Stimulated activated CD8-positive, alpha-beta memory T cell treated with anti-CD3 and anti-CD28 coated beads, Interleukin-12 subunit alpha, Interleukin-12 subunit beta, amount 100 ng/mL, for 1 hour (primary cell): ENCODE results near the gene DOK6.
"Not testable (repeated sequence)": the region's sequence is repeated elsewhere in the genome, so short reads cannot be mapped to it uniquely, and the experiment has no call there.

Source experiments
- DNase-seq: peaks from one replicate; pipeline ENCODE4 v3.0.0-alpha.2; 2020; ENCODE audit warnings: low read depth

Gene DOK6

DNA sequence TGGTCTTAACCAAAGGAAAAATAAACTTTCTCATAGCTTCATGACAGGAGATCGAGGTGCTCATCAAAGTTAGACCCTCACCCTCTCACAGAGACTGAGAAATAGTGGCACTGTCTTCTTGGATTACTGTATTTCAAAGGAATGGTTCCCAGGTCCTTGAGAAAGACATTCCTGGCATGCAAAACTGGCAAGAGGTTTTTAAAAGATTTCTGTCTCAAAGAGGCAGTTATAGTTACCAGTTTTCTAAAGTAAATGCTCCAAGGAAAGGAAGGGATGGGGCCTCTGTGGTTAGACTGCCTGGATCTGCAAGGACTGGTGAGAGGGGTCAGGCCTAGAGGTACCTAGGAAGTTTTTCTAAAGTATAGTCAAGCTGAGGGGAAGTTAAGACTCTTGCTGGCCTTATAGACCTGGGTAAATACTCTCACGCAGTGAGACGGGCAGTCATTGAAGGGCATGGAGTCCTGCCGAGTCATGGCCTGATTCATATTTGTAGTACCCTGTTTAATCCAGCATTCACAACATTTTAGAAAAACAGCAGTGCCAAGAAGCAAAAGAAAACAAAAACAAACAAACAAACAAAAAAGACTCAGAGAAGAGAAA is 226.1 kb downstream of the DOK6 start:
- DNase-seq: no peak

DNA sequence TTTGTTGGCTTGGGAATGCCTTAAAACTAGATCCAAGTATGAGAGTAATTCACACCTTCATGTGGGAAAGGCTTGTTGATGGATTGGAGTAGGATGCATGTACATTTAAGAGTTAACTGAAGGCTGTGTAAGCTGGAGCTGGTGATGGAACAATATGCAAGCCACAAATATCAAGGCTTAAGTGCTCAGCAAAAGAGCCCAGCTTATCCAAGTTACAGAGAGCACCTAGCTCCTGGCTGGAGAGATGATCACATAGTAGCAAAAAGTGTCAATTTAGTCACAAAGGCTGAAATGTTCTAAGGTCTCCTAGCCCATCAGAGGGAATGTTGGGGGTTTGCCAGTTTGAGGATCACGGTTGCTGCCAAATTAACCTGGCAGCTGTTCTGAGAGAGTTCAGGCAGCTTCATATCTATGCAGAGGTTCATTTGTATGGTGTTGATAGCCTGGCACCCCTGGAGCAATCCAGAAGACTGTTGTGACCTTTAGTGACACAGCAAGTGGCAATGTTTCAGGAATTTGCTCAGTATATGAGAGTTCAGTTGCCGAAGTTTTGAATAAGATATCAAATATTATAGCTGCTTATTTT is 228.2 kb downstream of the DOK6 start:
- DNase-seq: no peak

DNA sequence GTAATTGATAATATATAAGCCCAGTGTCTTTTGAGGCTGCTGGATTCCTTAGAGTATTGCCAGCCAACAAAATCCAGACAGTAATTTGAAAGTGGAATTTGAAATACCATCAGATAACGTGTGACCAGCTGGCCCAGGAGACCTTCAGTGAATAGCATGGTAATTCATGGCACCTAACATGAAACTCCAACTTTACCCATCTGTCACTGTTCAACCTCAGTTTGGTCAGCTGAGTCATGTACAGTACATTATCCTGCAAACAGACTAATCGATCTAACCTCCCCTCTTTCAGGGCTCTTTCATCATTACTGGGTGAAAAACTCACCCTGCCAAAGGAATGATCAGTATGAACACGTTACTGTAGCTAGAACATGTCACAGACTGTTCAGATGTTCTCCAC is 230.6 kb downstream of the DOK6 start:
- no peak for DNase-seq

DNA sequence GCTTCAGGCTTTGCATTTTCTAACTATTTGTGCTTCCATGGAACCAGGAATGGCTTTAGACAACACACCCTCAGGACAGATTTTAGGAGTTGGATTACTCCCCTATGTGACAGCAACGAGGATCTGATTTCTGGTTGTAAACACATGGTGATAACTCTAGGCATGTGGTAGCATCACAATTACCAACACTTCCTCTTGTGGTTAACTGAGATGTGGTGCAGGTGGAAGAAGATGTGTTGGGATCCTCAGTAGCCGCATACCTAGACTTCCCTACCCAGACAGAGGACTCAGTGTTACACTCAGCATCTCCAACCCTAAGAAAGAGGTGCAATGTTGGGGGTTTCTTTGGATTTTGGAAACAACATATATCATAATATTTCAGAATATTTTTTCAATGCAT is 234.8 kb downstream of the DOK6 start:
- DNase-seq: no peak

DNA sequence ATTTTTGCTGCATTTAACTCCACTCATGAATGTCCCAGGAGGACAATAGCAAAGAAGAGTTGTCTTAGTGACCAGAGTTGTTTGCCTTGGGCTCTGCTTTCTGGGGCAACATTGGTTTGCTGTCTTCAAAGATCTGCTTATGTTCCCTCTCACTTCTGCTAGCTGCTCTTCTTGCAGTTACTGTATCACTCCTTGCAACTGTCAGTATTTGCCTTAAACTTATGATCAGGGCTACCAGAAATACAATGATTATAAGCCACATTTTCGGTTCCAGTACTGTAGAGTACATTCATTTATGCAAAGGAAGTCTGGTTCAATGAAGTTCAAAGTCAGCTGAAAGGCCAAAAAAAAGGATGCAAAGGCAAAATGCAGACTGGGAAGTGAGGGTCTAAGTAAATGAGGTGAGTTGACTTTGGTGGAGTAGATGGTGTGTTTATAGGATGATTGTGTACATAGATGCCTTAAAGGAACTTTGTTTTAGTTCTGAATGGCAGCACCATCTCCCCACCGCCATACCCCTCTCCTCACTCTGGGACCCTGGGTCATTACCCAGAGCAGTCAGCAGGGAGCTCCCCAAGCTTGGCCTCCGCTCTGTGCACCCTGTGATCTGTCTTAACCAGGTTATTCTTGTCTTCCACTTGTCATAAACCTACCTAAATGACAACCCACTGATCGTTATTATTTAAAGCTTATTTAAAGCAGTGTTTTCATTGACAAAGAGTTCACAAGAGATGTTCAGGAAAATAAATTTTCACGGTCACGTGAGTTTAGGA is 236.0 kb downstream of the DOK6 start:
- DNase-seq: no peak

DNA sequence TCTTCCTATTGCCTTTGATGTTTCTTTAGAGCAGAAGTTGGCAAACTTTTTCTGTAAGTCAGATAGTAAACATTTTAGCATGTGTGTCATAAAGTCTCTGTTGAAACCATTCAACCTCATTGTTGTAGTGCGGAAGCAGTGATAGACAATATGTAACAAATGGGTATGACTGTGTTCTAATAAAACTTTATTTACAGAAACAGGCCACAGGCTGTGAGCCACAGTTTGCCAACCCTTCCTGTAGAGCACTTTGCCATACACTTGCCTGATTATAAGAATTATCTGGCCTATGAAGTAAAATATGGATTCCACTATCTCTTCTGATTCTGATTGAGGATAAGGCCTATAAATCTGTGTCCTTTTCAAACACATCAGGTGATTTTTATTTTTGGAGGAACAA is 237.4 kb downstream of the DOK6 start:
- no peak for DNase-seq

DNA sequence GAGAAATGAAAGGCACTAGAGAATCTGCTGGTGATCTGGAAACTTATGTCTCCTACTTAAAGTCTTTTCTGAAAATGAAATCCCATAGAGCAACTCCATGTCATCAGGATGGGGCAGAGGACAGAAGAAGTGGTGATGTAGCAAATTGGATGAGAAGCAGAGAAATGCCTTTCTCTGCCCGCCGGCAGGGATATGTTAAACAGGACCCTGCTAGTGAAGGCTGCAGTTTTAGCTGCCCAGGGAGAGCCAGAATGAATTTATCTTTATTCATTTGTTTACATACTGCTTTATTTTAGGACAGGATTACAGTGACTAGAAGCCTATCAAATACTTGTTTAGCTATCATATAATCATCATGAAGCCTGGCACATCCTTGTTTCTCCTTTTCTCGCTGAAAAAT is 247.0 kb downstream of the DOK6 start:
- no peak for DNase-seq

DNA sequence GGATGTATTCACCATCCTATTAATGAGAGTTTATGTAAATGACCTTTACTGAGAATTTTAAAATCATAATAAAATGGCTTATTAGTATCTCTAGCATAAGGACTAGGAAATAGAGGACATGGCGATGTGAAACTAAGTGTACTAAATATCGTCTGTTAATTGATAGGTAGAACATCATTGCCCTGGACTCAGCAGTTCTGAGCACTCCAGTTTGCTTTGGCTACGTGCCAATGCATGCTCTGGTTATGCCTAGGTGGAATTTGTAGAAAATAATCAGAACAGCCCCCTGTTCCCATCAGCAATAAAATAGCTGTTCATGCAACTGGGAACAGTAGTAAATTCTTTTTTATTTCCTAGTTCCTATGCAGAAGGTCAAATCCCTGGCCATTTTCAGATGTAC is 247.8 kb downstream of the DOK6 start:
- DNase-seq: no peak

DNA sequence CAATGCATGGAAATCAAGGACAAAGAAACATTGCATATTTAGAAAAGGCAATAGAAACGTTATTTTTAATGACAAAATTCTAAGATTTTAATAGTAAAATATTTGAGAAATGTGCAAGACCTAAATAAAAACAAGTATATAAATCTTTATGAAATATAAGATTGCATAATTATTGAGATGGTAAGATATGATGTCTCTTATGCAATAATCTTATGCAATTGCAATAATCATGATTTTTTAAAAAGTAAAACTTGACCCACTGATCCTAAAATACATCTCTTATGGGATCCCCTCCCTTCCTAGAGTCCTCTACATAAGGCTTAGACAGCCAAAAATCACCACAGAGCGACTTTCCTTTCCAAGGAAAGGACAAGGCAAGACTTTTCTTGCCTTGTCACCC is 249.0 kb downstream of the DOK6 start:
- no peak for DNase-seq

DNA sequence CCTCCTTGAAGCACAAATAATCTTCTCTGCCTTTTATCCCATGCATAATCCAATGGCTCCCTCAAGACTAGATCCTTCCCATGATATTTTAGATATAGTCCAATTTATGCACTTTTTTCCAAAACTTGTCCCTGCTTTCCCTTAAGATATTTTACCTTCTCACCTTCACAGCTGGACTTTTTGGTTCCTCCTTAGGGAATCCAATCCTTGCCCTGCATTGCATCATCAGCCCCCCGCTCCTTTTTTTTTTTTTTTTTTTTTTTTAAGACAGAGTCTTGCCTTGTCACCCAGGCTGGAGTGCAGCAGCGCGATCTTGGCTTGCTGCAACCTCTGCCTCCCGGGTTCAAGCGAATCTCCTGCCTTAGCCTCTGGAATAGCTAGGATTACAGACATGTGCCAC is 250.6 kb downstream of the DOK6 start:
- DNase-seq: no peak

DNA sequence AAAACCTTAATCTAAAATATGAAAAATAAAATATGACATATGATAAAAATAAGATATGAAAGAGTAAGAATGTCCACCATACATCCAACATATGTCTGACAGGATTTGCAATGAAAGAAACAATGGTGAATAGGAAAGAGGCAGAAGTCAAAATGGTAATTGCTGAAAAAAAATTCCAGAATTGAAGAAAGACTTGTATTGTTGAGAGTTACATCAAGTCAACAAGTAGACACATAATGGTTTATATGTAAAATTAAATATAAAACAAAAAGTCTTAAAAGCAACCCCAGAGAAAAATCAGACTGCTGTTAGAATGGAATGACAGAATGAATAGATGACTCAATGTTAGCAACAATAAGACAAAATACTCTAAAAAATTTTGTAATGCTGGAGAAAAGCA is 255.1 kb downstream of the DOK6 start:
- DNase-seq: no peak

DNA sequence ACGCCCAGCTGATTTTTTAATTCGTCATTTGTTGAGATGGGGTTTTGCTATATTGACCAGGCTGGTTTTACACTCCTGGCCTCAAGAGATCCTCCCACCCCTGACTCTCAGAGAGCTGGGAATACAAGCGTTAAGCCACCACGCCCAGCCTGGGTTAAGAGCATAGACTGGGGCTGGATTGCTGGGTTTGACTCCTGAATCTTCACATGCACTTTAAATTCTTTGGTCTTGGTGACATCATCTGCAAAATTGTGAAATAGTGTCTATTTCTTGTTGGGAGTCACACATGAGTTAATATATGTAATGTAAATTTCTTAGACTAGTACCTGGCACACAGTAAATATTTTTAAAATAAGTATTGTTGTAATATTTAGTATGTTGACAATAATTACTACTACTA is 257.4 kb downstream of the DOK6 start:
- DNase-seq: no peak

DNA sequence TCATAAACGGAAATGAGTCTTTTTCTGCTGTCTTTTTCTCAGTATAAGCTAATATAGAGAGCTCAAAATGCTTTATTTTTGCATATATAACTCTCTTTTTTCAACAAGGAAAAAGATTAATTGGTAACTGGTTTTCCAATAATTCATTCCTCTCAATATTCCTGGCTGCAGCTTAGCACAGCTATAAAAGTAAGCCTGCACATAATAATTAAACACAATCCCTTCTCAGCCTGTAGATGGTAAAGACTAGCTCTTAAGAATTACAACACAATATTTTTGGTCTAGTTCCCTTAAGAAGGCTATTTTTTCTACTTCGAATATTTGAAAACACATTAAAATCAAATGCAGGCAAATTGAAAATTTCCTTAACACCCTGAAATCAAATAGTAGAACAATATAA is 258.0 kb downstream of the DOK6 start:
- no peak for DNase-seq

DNA sequence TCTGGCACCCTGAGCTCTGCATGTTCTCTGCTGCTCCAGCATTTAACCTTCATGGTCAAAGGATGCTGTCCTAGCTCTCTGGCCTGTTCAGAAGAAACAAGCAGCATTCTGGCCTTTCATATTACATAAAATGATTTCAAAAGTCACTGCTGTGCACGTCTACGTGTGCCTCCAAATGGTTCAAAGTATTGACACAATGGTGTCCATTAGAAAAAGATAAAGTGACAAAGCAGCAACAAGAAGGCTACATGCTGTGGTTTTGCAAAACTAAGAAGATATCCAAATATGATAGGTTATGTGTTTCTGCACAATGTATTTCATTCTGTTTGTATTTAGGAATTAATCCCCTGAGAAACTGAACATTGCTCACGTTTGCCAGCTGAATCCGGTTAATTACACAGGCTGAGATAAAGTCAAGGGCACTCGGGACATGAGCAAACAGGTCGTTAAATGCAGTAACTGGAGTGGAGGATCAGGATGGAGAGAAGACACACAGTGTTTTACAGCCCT is 258.5 kb downstream of the DOK6 start:
- DNase-seq: no peak

DNA sequence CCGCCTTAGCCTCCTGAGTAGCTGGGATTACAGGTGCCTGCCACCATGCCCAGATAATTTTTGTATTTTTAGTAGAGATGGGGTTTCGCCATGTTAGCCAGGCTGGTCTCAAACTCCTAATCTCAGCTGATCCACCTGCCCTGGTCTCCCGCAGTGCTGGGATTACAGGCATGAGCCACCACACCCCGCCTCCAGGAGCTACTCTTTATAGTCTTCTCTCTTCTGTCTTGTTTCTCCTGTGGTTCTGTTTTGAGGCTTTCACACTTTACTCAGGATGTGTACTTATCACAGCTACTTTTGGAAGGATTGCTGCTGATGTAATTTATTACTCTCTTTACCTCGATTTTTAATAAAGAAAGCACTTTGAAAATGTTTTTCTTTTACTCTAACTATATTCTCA is 261.4 kb downstream of the DOK6 start:
- not testable (repeated sequence) for DNase-seq

DNA sequence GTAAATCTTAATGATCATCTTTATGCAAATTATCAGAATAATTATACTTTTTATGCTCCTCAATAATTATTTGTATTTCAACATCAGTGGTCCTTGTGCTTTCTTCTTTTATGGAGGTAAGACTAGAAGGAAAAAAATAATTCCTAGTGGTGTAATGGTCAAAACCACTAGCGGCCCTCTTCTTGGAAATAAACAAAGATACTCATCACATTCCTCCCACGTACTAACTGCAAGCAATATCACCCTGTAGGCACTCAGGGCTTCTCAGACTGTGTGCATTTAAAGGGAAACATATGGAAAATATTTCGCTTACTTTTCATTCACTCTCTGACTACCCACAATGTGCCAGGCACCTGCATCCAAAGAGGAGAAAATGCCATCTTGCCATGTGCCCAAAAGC is 263.7 kb downstream of the DOK6 start:
- DNase-seq: no peak

DNA sequence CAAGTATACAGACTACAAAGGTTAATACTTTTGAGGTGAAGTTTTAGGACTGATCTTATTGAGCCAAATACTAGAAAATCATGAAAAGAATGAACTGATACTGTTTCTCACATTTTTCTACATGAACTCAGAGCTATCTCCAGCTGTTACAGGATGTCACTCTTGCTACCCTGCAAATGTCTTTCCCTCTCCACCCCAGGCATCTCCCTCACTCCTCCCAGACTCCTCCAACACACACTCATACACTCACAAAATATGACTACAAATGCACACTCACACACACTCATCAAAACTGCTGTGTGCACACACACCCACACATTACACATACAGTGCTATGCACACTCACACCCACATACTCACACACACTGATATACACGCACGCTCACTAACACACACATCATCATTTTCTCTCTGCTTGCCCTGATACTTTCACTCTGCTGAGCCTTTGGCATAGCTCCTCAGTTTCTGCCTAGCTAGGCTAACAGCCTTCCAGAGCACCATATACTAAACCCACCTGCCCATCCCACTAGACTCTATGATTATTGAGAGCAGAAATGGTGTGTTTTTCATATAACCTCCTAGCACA is 273.7 kb downstream of the DOK6 start:
- DNase-seq: no peak

DNA sequence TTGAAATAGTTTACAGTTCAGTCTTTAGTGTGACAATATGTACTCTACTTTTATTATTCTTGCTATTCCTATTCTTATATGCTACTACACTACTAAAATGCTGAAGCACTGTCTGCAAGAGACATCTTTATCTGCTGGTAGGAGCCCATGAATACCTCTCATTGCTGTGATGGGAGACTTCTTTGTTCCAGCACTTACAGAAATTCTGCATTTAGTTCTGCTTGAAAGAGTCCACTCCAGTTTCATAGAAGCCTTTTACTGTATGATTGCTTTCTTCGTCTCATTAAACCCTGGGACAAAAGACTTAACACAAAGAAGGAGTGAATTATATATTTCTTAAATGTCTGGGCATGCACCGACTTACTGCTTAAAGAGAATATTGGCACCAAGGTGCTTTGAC is 274.3 kb downstream of the DOK6 start:
- DNase-seq: no peak

DNA sequence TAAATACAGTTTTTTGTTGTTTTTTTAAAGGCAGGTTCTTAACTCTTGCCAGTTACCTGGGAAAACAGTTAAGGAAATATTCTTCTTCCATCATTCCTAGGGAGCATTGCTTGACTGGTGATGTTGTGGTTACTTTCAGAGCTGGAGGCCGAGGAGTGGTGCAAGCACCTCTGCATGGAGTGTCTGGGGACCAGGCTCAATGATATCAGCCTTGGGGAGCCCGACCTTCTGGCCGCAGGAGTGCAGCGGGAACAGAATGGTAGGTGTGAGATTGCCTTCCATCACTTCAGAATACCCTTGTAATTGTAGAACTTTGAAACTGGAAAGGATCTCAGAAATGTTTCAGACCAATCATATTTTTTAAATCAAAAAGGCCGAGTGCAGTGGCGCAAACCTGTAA is 276.9 kb downstream of the DOK6 start:
- no peak for DNase-seq

DNA sequence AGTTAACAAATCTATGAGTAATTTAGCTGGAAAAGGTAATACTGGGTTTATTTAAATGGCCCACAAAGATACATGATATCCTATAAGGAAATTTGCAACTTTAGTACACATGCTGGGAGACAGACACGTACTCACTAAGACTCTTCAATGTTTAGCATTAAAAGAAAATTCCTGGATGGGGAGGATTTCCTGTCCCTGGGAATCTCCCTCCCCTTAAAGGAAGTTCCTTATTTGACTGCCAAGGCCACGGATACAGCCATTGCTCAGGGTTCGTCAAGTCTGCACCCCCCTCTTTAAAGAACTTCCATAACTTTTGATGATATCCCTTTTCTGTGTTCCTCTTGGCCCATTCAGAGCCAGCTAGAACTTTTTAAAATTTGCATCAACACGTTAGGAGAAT is 279.4 kb downstream of the DOK6 start:
- DNase-seq: no peak

DNA sequence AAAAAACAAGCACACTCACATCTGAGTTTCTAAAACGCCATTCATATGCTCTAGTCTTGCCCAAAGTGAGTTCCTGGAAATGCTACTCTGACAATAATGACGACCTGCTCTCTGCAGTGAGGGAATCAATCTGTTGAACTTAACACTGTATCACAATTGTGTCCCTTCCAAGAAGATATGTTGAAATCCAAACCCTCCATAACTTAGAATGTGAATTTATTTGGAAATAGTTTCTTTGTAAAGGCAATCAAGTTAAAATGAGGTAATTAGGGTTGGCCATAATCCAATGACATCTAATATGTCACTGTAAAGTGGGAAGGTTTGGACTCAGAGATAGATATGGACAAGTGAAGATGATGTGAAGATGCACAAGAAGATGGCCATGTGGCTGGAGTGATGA is 282.5 kb downstream of the DOK6 start:
- DNase-seq: no peak

DNA sequence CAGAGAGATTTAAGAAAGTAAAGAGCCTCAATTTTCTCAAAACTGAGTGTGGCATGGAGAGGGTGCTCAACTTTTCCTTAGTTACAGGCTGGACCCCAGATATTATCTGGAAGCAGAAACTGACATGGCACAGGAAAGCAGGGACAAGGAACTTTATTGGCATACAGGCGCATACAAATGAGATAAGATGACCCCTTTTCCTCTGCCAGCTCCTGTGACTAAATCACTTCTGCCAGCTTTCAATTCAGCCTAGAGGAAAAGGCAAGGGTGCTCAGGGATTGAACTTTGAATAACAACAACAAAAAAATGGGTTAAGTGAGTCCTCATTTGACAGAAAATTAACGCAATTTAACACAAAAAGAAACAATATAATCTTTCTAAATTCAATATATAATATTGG is 284.1 kb downstream of the DOK6 start:
- DNase-seq: no peak

DNA sequence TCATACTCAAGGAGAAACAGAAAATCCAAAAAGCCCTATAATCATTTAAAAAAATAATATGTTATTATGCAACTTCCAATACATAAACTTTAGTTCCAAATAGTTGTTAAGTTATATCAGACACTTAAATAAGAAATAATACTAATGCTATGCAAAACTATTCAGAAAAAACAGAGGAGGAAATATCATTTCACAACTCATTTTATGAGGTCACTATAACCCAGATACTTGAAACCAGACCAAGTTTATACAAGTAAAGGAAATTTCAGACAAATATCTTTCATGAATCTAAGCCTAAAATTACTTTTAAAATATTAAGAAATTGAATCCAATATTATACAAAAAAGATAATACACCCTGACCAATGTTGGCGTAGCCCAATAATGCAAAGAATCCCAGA is 286.2 kb downstream of the DOK6 start:
- DNase-seq: no peak
